Measurements from ENCODE around the gene IGLL5. TPM values are rescaled to one million over a fixed set of nuclear protein-coding genes. Genes with fewer than 3 reads are reported as not detected.
"Not testable (repeated sequence)": the region's sequence is repeated elsewhere in the genome, so short reads cannot be mapped to it uniquely, and the experiment has no call there.

Gene IGLL5
- total RNA-seq, 1 experiment from 2014 or later, result not detected

- not testable (repeated sequence) for DNase-seq (ENCODE audit: low spot score)
Measured at GRCh38 chr22:22900527-22901205, 13.1 kb downstream of the IGLL5 start.

DNA sequence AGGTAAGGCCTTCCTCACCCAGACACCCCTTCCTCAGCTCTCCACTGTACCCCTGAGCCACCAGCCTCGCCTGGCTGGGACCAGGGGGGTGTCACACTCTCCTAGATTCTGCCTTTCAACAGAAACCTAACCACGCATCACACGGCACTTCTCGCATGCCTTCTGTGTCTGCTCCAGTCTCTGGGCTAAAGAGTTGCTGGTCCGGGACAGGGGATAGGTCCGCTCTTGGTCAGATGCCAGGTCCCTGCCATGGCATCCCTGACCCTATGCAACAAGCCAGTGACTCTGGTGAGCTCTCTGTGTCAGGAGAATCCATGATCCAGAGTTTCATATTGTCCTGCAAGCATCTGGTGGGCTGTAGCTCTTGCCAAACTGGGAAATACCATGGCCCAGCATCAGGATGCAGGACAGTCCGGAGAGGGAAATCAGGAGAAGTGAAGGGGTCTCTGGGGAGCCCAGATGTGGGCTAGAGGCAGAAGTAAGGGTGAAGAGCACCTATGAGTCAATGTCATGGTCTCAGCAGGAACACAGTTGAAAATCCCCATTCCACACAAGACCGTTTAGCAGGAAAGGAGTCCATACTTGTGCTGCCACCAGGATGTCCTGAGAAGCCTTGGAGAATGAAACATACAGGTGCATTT lies 14.1 kb downstream of the IGLL5 start:
- no peak for DNase-seq (ENCODE audit: low spot score)

DNA sequence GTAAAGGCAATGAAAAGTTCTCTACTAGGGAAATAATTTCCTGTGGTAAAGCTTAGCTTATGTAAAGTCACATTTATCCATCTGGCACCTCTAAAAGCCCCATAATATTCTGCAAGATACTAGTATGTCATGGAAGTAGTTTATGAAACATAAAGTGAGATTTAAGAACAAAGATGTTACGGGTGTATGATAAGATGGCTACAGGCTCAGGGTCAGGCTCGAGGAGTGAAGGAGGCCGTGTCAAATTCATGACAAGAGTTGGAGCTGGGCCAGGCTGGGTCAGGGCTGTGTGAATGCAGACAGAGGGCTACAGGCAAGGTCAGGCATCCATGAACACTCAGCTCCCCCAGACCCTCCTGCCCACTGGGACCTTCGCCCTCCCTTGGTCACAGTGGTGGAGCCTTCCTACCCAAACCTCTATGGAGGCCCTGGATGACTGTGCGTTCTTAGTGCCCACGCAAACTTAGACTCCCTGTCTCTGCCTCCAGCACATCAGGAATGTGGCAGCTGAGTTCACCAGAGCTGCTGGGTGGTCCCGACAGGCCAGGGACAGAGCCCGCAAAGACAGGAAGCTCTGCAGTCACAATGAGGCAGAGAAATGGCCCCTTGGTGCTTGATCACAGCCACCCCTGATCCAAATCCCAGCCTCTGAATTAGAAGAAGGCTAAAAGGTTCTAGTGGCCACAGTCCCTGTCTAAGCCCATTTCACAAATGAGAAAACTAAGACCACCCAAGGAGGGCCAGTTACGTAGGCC lies 14.8 kb downstream of the IGLL5 start:
- DNase-seq (ENCODE audit: low spot score), result no peak

DNA sequence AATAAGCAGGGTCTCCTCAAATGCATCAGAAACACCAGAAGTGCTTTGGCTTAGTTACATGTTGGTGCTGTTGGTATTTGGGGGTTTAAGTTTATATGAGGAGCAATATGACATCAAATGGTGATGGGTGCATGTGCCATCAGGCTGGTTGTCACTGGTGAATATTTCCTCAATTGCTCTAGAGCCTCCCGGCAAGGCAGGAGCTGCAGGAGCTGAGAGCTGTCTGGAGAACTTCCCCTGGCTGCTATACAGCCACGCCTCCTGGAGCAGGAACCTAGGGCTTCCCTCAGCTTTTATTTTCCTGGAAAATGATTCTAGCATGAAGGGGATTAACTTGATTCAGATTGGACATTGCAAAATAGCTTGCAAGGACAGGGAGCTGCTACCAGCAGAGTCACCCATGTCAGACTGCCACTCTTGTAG lies 15.8 kb downstream of the IGLL5 start:
- DNase-seq (ENCODE audit: low spot score), result no peak

- DNase-seq (ENCODE audit: low spot score), result not testable (repeated sequence)
Measured at GRCh38 chr22:22903781-22904192, 16.2 kb downstream of the IGLL5 start.

DNA sequence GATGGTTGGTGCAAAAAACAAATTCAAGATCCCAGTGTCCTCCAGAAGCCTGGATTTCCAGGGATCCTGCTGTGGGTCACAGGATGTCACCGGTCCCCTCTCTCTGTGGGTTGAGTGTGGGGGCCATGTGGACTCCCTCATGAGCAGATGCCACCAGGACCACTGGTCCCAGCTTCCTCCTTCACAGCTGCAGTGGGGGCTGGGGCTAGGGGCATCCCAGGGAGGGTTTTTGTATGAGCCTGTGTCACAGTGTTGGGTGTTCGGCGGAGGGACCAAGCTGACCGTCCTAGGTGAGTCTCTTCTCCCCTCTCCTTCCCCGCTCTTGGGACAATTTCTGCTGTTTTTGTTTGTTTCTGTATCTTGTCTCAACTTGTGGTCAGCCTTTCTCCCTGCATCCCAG lies 17.1 kb downstream of the IGLL5 start:
- not testable (repeated sequence) for DNase-seq (ENCODE audit: low spot score)

DNA sequence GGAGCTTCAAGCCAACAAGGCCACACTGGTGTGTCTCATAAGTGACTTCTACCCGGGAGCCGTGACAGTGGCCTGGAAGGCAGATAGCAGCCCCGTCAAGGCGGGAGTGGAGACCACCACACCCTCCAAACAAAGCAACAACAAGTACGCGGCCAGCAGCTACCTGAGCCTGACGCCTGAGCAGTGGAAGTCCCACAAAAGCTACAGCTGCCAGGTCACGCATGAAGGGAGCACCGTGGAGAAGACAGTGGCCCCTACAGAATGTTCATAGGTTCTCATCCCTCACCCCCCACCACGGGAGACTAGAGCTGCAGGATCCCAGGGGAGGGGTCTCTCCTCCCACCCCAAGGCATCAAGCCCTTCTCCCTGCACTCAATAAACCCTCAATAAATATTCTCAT lies 18.8 kb downstream of the IGLL5 start:
- not testable (repeated sequence) for DNase-seq (ENCODE audit: low spot score)

DNA sequence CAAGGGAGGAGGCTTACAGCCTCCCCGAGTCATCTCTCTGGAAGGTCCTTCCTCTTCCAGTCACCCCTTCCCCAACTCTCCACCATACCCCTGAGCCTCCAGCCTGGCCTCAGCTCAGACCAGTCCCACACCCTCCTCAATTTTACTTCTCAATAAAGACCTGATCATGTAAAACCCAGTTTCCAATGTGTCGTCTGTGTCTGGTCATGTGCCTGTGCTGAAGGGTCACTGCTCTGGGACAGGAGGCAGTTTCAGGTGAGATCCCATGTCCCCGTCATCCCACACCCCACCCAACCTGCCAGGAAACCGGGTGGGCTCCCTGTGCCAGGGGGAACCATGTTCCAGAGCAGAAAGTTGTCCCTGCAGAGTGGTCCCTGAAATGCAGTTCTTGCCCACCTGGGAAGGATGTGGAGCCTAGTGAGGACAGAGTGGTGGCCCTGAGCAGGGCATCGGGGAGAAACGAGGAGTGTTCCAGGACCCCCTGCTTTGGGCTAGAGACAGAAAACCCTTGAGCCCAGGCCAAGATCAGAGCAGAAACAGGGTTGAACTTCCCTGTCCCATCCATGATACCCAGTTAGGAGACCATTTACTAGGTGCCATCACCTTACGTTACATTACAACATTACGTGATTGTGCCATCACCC lies 19.4 kb downstream of the IGLL5 start:
- DNase-seq (ENCODE audit: low spot score), result no peak

DNA sequence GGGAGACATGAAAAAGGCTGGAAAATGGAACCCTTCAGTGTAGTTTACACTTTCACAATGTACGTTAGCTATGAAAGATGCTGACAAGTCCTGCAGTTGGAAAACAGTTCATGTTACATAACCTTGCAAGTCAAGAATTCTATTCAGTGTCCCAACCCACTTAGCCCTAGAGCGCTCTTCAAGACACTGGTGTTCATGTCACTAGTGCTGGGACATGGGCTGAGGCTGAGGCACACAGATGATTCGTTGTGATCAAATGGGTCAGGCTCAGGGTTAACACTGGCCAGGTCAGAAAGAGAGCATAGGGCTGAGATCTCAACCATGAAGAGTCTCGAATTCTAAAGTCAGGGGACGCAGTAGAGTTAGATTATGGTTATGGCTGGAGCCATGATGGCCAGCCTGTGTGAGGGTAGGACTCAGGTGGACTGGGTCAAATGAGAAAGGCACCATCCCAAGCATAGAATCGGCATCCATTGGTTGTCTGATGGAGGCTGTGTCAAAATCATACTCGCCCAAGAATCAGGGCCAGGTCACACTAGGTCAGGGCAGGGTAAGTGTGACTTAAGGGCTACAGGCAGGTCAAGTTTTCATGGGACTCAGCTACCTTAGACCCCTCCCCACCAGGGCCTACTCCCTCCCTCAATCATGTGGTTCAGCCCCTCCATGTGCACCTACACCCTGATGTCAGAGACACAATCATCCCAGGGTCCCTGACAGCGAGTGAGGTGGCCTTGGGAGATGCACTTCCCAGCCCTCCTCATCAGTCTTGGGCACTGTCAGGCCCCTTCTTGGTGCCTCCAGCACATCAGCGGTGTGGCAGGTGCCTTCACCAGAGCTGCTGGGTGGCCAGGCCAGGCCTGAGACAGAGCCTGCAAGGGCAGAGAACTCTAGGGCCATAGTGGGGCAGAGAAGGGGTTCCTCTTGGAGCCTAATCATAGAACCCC lies 20.2 kb downstream of the IGLL5 start:
- DNase-seq (ENCODE audit: low spot score), result no peak

DNA sequence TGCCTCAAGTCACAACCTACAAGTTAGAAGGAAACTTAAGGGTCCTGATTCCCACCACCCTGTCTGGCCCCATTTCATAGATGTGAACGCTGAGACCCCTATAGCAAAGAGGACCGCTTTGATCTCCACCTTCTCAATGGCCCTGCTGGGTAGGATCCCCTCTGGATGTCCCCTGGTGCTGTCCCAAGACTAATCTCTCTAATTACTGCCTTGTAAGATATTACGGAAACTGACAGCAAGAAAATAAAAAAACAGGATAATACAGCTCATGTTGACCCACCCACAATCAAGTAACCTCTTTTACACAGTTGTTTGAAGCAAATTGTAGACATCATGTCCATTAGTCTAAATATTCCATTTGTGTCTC lies 20.9 kb downstream of the IGLL5 start:
- no peak for DNase-seq (ENCODE audit: low spot score)

DNA sequence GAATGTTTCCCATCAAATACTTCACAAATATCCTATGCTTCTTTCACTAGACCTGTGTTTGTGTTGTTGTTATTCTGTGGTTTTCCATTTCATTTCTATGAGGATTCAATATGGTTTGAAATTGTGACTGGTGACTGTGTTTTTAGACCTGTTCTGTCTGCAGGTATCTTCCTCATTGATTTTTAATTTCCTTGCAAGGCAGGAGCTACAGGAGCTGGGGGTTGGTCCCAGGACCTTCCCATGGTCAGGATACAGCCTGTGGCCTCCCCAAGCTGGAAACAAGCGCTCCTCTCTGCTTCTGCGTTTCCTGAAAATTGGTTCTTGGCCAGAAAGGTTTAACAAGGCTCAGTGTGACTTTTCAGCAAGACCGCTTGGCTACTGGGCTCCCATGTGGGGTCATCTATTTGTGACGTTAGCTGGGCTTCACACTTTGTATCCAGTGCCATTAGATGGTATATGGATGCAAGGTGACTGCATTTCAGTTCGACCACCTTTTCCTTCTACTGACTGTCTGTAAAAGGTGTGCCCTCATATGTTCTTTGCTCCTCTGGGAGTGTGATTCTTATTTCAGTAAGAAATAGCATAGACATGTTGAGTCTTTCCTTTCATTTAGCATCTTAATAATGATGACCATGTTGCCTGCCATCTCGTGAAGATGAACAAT lies 21.5 kb downstream of the IGLL5 start:
- DNase-seq (ENCODE audit: low spot score), result no peak

DNA sequence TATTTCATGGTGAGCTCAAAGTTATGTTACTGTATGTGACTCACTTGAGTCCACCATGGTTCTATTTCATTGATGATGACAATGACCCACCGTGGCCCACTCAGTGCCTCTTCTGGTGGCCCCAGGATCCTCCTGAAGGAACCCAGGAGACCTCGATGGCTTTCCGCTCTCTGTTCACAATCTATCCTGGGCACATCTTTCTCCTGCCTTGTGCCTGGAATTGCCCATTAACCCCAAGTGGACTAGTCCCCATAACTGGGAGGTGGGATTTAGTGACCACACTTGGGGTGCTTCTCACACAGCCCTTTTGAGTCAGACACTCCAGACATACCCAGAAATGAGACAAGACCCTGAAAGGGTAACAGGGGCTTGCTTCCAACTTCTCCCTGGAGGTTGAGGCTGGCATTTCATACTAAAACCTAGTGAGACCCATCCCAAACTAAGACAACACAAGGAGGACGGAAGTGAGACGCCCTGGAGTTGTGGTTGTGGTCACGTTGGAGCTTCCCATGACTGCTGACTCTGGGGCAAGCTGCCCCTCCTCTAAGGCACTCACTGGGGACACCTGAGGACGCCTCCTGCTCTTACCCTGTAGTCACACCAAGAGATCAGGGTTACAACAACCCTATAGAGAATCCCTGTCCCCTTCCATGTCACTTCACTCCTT lies 22.1 kb downstream of the IGLL5 start:
- DNase-seq (ENCODE audit: low spot score), result no peak

- DNase-seq (ENCODE audit: low spot score), result no peak
Measured at GRCh38 chr22:22910272-22911240, 22.9 kb downstream of the IGLL5 start.

DNA sequence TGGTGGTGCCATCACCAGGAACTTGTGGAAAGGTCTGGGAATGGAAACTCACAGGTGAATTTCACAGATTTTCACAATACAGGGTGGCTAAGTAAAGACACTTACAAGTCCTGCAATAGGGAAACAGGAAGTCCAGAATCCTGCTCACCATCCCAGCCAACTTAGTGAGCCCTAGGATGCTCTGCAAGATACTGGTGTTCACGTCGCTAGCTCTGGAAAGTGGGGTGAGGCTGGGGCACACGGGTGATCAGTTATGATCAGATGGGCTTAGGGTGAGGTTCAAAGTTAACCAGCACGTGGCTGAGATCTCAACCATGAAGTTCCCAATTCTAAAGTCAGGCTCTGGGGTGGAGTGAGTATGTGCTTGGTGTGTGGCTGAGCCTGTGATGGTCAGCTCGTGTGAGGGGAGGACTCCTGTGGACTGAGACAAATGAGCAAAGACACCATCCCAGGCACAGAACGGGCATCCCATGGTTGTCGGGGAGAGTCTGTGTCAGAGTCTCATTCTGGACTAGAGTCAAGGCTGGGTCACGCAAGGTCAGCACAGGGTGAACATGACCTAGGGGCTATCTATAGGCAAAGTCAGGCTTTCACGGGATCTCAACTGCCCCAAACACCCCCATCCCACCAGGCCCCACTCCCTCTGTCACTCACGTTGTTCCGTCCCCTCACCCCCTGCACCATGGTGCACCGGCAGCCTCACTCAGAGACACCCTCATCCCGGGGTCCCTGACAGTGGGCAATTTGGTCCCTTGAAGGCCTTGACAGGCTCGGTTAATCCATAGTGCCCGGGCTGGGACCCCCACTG lies 23.9 kb downstream of the IGLL5 start:
- no peak for DNase-seq (ENCODE audit: low spot score)

GRCh38 chr22:22912135-22912987 lies 24.7 kb downstream of the IGLL5 start:
- DNase-seq (ENCODE audit: low spot score), result no peak

DNA sequence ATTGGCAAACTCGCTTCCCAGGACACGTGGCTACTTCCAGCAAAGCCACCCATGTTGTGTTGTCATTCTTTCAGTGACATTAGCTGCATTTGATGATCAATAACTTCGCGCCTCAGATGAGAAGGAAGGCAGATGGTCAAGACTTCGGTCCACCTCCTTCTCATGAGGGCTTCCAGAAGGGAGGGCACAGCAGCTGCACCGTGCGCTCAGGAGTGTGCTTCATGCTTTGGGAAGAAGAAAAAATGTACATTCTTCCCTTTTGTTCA lies 25.3 kb downstream of the IGLL5 start:
- DNase-seq (ENCODE audit: low spot score), result no peak

GRCh38 chr22:22913989-22914388 lies 26.4 kb downstream of the IGLL5 start:
- no peak for DNase-seq (ENCODE audit: low spot score)
